K562 (cell line): ENCODE measurements around the gene IDUA. TPM values are rescaled to one million over a fixed set of nuclear protein-coding genes. Genes with fewer than 3 reads are reported as not detected.

Experiments
- ATAC-seq: fragments of 200-7000 bp; cut with Tn5 transposase; 3 replicates; pipeline ENCODE4 v1.9.1; 2020; ENCODE audit warnings: moderate library complexity
- BruUV-seq: library from RNA; stranded (reverse); fragments of 400-500 nt; replicated peaks from 2 replicates; lab custom pipeline; 2021; lab: Mats Ljungman, UMichigan
- CTCF ChIA-PET: fragments of 300-600 bp; formaldehyde crosslinking; extraction: SDS; loops from one replicate; lab custom pipeline; 2021; ENCODE audit warnings: low intra/inter-chr PET ratio; lab: Yijun Ruan, JAX
- POLR2A ChIA-PET: fragments of 300-600, 350-650 bp; sonication (Branson Sonifier 250); formaldehyde crosslinking; extraction: SDS; loops from one replicate; lab custom pipeline; 2021; ENCODE audit warnings: antibody characterized with exemption, inconsistent platforms; lab: Yijun Ruan, JAX
- DNase-seq, 4 experiments: peaks; one replicate each; pipeline versions ENCODE4 v3.0.0 to v3.0.0-alpha.2; 2011 to 2018; ENCODE audit warnings: low spot score in 3 of 4, mixed read lengths in 3 of 4; ENCODE audit errors: extremely low read depth in 1 of 4
- FAIRE-seq: peaks from 2 replicates; lab custom pipeline; 2011; peaks lifted over from hg19 to GRCh38; lab: Jason Lieb, UNC
- H2AFZ ChIP-seq: 2 replicates; pipeline ENCODE4 v1.6.0; 2011; ENCODE audit warnings: low read depth, low read length, control low read depth, inconsistent platforms
- H3K27ac ChIP-seq: fragments of 200-600 bp; 3 replicates; pipeline ENCODE4 v1.8.0; 2011; ENCODE audit warnings: low read depth, mild to moderate bottlenecking, control low read depth, inconsistent platforms, low read length, moderate library complexity, mixed read lengths; ENCODE audit errors: extremely low read depth
- H3K27me3 ChIP-seq, 2 experiments: fragments of 300-600 bp in 1 of 2; 2 replicates in 1 of 2; 3 replicates in 1 of 2; pipeline versions ENCODE4 v1.6.0 to v1.8.0; 2011; ENCODE audit warnings: inconsistent platforms in 2 of 2, low read length in 2 of 2, mild to moderate bottlenecking in 1 of 2, mixed read lengths in 1 of 2, moderate library complexity in 1 of 2; ENCODE audit not compliant: control insufficient read depth in 2 of 2, insufficient read depth in 2 of 2
- H3K36me3 ChIP-seq: fragments of 300-600 bp; 3 replicates; pipeline ENCODE4 v1.8.0; 2011; ENCODE audit warnings: mild to moderate bottlenecking, low read length, inconsistent platforms; ENCODE audit not compliant: control insufficient read depth, insufficient read depth
- H3K4me1 ChIP-seq, 2 experiments: fragments of 200-600 bp in 1 of 2; replicated peaks in 1 of 2; 2 replicates in 1 of 2; 3 replicates in 1 of 2; pipeline versions ENCODE4 v1.5.1 to v1.8.0; 2011; ENCODE audit warnings: inconsistent platforms in 2 of 2, low read length in 2 of 2, mild to moderate bottlenecking in 1 of 2, mixed read lengths in 1 of 2, moderate library complexity in 1 of 2; ENCODE audit not compliant: control insufficient read depth in 2 of 2, insufficient read depth in 2 of 2
- H3K4me2 ChIP-seq: 2 replicates; pipeline ENCODE4 v1.6.1; 2011; ENCODE audit warnings: low read length, control low read depth, inconsistent platforms, mixed read lengths; ENCODE audit not compliant: insufficient read depth
- H3K4me3 ChIP-seq: fragments of 200-600 bp; sonication (generic), shearing (Covaris generic); 2 replicates; pipeline ENCODE4 v1.5.1; 2016; ENCODE audit warnings: control low read depth, inconsistent platforms
- H3K79me2 ChIP-seq: fragments of 200-600 bp; 3 replicates; pipeline ENCODE4 v1.8.0; 2011; ENCODE audit warnings: low read length, inconsistent platforms; ENCODE audit not compliant: control insufficient read depth, insufficient read depth
- H3K9ac ChIP-seq, 2 experiments: 2 replicates each; pipeline versions ENCODE4 v1.6.0 to v1.6.1; 2011; ENCODE audit warnings: low read depth in 2 of 2, low read length in 2 of 2, control low read depth in 1 of 2, inconsistent platforms in 1 of 2, mild to moderate bottlenecking in 1 of 2, mixed read lengths in 1 of 2; ENCODE audit not compliant: insufficient read depth in 1 of 2
- H3K9me1 ChIP-seq: one replicate; pipeline ENCODE4 v1.6.0; 2011; ENCODE audit warnings: inconsistent platforms, mild to moderate bottlenecking, low read length, moderate library complexity; ENCODE audit not compliant: control insufficient read depth, insufficient read depth
- H3K9me3 ChIP-seq: replicated peaks from 2 replicates; pipeline ENCODE4 v1.5.1; 2011; ENCODE audit warnings: low read depth, low read length, inconsistent platforms; ENCODE audit not compliant: control insufficient read depth, insufficient read depth
- H4K20me1 ChIP-seq: replicated peaks from 2 replicates; pipeline ENCODE4 v1.6.1; 2011; ENCODE audit warnings: low read length, inconsistent platforms, mixed read lengths; ENCODE audit not compliant: control insufficient read depth, insufficient read depth
- LCOR ChIP-seq: sonication (generic); formaldehyde crosslinking; IDR thresholded peaks from 2 replicates; pipeline ENCODE4 v1.8.0; 2022; ENCODE audit warnings: mild to moderate bottlenecking, missing genetic modification reagents
- POLR2G ChIP-seq: fragments of 200-400 bp; formaldehyde crosslinking; IDR thresholded peaks from 2 replicates; pipeline ENCODE4 v1.6.1; 2017; ENCODE audit warnings: low read depth, mild to moderate bottlenecking, antibody characterized with exemption, low read length, moderate library complexity
- PRMT5 ChIP-seq: sonication (generic); formaldehyde crosslinking; IDR thresholded peaks from 2 replicates; pipeline ENCODE4 v1.5.0; 2020; ENCODE audit warnings: missing genetic modification reagents
- RBFOX2 ChIP-seq: fragments of 200-400 bp; formaldehyde crosslinking; IDR thresholded peaks from 2 replicates; pipeline ENCODE4 v1.6.1; 2017; ENCODE audit warnings: low read depth, mild to moderate bottlenecking, low read length, moderate library complexity
- RBM22 ChIP-seq: fragments of 200-400 bp; formaldehyde crosslinking; IDR thresholded peaks from 2 replicates; pipeline ENCODE4 v1.6.1; 2018; ENCODE audit warnings: low read length, low read depth; ENCODE audit not compliant: poor library complexity, severe bottlenecking
- TOE1 ChIP-seq, 2 experiments: fragments of 450-650 bp in 1 of 2; sonication (generic) in 1 of 2; formaldehyde crosslinking in 1 of 2; IDR thresholded peaks; 2 replicates each; pipeline versions ENCODE4 v1.7.1 to v1.8.0; 2016 to 2022; ENCODE audit warnings: borderline replicate concordance in 2 of 2, mild to moderate bottlenecking in 2 of 2, antibody characterized with exemption in 1 of 2, inconsistent platforms in 1 of 2, low read depth in 1 of 2, missing genetic modification reagents in 1 of 2, moderate library complexity in 1 of 2
- WGBS: fragments of 100-300 bp; shearing (Covaris generic); methylation state at CpG from one replicate; pipeline ENCODE4 v1.1.6; 2016; ENCODE audit warnings: low coverage, mixed read lengths; ENCODE audit not compliant: insufficient coverage; ENCODE audit errors: missing lambda C conversion rate; 5-methylcytosine and 5-hydroxymethylcytosine counted together
- in situ Hi-C: fragments of 300-500 bp; cut with MboI; formaldehyde crosslinking; loops from 4 replicates; pipeline ENCODE4 v1.15.0; 2018; ENCODE audit warnings: inconsistent platforms, mixed read lengths
- intact Hi-C: fragments of 100-400 bp; cut with micrococcal nuclease; formaldehyde crosslinking; loops from 2 replicates; pipeline ENCODE4 v1.14.2; 2022
- polyA plus RNA-seq, 8 experiments: library from polyadenylated mRNA; depleted of rRNA in 4 of 8; stranded (reverse) in 5 of 8; unstranded in 3 of 8; fragments of >200 nt; fragmentation: Nextera tagmentation in 2 of 8; fragmentation: Illumina TruSeq in 1 of 8; extraction: Ambion mirVana in 2 of 8; extraction: Trizol in 1 of 8; gene quantifications; 2 replicates each; pipeline versions ENCODE4 v1.2.1 to v1.2.3, GENCODE V29; 2011 to 2014; ENCODE audit warnings: inconsistent platforms in 1 of 8, missing spikeins in 1 of 8
- total RNA-seq, 7 experiments: library from RNA; depleted of rRNA in 6 of 7; stranded (reverse); fragments of >200 nt in 6 of 7; fragmentation: Illumina TruSeq in 2 of 7; extraction: Trizol in 2 of 7; gene quantifications; 2 replicates each; pipeline versions ENCODE4 v1.2.1 to v1.2.3, GENCODE V29; 2011 to 2021; ENCODE audit warnings: low replicate concordance in 1 of 7
- TF ChIP-seq, protein P1 (sequence below), 2 experiments: fragments of 150-350 bp in 1 of 2; IDR thresholded peaks; 2 replicates each; pipeline ENCODE4 v1.6.1; 2012 to 2016; ENCODE audit warnings: low read depth in 2 of 2, low read length in 2 of 2, mild to moderate bottlenecking in 1 of 2, moderate library complexity in 1 of 2

IDUA gene
- total and polyA plus RNA-seq, 9 of the 15 experiments (the other 6 are each of a cell fraction or from before 2014, with no cell fraction given): 0.04 to 16.1 (median 1.2) TPM

DNA sequence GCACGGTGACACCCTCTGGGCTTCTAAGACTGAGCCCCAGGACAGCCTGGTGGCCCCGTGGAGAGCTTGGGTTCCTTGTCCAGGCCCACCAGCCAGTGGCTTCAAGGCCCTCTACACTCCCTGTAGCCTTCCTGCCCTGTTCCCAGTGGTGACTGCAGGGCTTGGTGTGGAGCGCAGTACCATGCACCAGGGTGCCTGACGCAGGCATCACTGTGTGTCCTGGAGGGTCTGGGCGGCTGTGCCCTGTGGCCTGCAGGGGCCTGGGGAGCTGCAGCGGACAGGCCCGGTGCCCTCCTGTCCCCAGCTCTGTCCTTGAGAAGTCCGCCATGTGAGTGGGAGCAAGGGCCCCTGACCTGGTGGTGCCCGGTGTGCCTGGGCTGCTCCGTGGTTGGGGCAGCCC is 28.9 kb downstream of the IDUA start:
- no peak for FAIRE-seq
- H3K4me3 ChIP-seq: no peak overlapping the region
- ChIA-PET POLR2A (interaction anchor here (0.6 to 2.7 kb wide), 5 partner anchors 12 to 253 kb away, joined by 3 to 7 read pairs (median 4); no protein-coding TSS in a partner anchor), CTCF (no interaction called here)
- peaks cover 10% of the 10 kb centered on the region for H3K9me1 ChIP-seq
- intact Hi-C loops (no loop called here), in situ Hi-C loops (no loop called here)
- H3K9me3 ChIP-seq: no peaks in the 10 kb centered on the region
- peaks cover 12% of the 10 kb centered on the region; the same call in 2 of the 3 replicates for H3K36me3 ChIP-seq
- peaks cover 15% of the 10 kb centered on the region for H3K79me2 ChIP-seq
- H3K9ac ChIP-seq: peak overlapping the region in 1 of 2 experiments; percentile 45; a peak in 1 of 4 replicates
- H3K4me1 ChIP-seq: peaks cover 3 to 86% of the 10 kb centered on the region in 2 experiments; a peak in 4 of 5 replicates
- TF ChIP-seq RBFOX2 (0 out of 2 replicates have a peak, but pooled peaks have one; percentile 11), POLR2G (peak; percentile 52; the same call in 1 of the 2 replicates), RBM22 (peak; percentile 38), LCOR (CRISPR knock-in tag) (no peak)
- H2AFZ ChIP-seq: no peak overlapping the region
- peaks cover 7% of the 10 kb centered on the region; the same call in 1 of the 2 replicates for H4K20me1 ChIP-seq
- ATAC-seq: no peak
- no peaks in the 10 kb centered on the region for H3K27me3 ChIP-seq
- no peak overlapping the region for H3K27ac ChIP-seq
- no TSS peak for BruUV-seq
- DNase-seq: no peak
- H3K4me2 ChIP-seq: no peak overlapping the region
- WGBS: 94% methylated on average over 6 of the region's 10 CpGs

DNA sequence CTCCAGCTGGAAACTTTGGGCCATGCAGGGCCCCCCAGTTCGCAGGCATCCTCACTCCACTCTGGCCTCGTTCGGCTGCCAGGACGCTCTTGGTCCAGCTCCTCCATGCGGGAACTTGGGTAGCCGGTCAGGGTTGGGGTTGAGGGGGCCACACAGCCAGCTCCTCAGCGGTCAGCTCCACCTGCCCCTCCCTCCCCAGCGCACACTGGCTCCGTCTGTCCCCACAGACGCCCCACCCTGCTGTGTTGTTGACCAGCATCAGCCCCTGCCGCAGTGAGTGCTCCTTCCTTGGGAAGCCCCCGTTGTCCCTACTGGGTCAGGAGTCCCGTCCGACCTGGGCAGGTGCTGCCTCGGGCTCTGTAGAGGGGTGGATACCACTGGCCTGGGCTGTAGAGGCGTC is 30.4 kb downstream of the IDUA start:
- Histone ChIP-seq H3K27ac (no peak overlapping the region), H3K4me2 (no peak overlapping the region), H3K4me3 (no peak overlapping the region), H3K9ac (peak overlapping the region in 1 of 2 experiments; percentile 52; a peak in 2 of 4 replicates), H3K36me3 (peaks cover 14% of the 10 kb centered on the region; the same call in 2 of the 3 replicates), H4K20me1 (peaks cover 7% of the 10 kb centered on the region; the same call in 1 of the 2 replicates), H2AFZ (no peak overlapping the region), H3K9me1 (peaks cover 10% of the 10 kb centered on the region), H3K27me3 (no peaks in the 10 kb centered on the region), H3K9me3 (no peaks in the 10 kb centered on the region), H3K79me2 (peaks cover 14% of the 10 kb centered on the region), H3K4me1 (peaks cover 0 to 90% of the 10 kb centered on the region in 2 experiments; a peak in 3 of 5 replicates)
- WGBS: 81% methylated on average over 15 of the region's 16 CpGs
- ChIA-PET CTCF (no interaction called here), POLR2A (interaction anchor here (0.6 to 2.7 kb wide), 4 partner anchors 13 to 840 kb away, joined by 3 to 7 read pairs (median 6); no protein-coding TSS in a partner anchor)
- ATAC-seq (no peak; the same call in 1 of the 3 replicates), DNase-seq (peak in 1 of 4 experiments; percentile 9), FAIRE-seq (no peak)
- TF ChIP-seq, protein P1, sequence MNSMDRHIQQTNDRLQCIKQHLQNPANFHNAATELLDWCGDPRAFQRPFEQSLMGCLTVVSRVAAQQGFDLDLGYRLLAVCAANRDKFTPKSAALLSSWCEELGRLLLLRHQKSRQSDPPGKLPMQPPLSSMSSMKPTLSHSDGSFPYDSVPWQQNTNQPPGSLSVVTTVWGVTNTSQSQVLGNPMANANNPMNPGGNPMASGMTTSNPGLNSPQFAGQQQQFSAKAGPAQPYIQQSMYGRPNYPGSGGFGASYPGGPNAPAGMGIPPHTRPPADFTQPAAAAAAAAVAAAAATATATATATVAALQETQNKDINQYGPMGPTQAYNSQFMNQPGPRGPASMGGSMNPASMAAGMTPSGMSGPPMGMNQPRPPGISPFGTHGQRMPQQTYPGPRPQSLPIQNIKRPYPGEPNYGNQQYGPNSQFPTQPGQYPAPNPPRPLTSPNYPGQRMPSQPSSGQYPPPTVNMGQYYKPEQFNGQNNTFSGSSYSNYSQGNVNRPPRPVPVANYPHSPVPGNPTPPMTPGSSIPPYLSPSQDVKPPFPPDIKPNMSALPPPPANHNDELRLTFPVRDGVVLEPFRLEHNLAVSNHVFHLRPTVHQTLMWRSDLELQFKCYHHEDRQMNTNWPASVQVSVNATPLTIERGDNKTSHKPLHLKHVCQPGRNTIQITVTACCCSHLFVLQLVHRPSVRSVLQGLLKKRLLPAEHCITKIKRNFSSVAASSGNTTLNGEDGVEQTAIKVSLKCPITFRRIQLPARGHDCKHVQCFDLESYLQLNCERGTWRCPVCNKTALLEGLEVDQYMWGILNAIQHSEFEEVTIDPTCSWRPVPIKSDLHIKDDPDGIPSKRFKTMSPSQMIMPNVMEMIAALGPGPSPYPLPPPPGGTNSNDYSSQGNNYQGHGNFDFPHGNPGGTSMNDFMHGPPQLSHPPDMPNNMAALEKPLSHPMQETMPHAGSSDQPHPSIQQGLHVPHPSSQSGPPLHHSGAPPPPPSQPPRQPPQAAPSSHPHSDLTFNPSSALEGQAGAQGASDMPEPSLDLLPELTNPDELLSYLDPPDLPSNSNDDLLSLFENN (IDR thresholded peaks at IDR 0.05; ENCODE audit: low read depth in 2 of 2, low read length in 2 of 2): no peak
- TF ChIP-seq PRMT5 (CRISPR knock-in tag) (no peak), TOE1 (IDR thresholded peaks at IDR 0.05; ENCODE audit: borderline replicate concordance) (no peak), TOE1 (CRISPR knock-in tag; IDR thresholded peaks at IDR 0.05; ENCODE audit: borderline replicate concordance, low read depth) (no peak)
- BruUV-seq: no TSS peak
- intact Hi-C loops: no loop called here
- in situ Hi-C loops: no loop called here
